GM12801 (cell line): ENCODE measurements around the gene DENND2C.

ENCODE experiments used
- CTCF ChIP-seq: IDR thresholded peaks from one replicate; pipeline ENCODE4 v1.5.1; 2011; ENCODE audit warnings: control low read depth; ENCODE audit not compliant: insufficient read length; ENCODE audit errors: extremely low read depth

Gene DENND2C

GRCh38 chr1:114536043-114536442 lies 133.8 kb downstream of the DENND2C start:
- no peak for TF ChIP-seq CTCF

- TF ChIP-seq CTCF = no peak
Measured at GRCh38 chr1:114535401-114535800, 134.4 kb downstream of the DENND2C start.
